ENCODE measurements around the gene ARHGAP22. TPM values are rescaled to one million over a fixed set of nuclear protein-coding genes. Genes with fewer than 3 reads are reported as not detected.

The ARHGAP22 gene
- total RNA-seq, 1 donor from 2014 or later: 1.1 TPM

DNA sequence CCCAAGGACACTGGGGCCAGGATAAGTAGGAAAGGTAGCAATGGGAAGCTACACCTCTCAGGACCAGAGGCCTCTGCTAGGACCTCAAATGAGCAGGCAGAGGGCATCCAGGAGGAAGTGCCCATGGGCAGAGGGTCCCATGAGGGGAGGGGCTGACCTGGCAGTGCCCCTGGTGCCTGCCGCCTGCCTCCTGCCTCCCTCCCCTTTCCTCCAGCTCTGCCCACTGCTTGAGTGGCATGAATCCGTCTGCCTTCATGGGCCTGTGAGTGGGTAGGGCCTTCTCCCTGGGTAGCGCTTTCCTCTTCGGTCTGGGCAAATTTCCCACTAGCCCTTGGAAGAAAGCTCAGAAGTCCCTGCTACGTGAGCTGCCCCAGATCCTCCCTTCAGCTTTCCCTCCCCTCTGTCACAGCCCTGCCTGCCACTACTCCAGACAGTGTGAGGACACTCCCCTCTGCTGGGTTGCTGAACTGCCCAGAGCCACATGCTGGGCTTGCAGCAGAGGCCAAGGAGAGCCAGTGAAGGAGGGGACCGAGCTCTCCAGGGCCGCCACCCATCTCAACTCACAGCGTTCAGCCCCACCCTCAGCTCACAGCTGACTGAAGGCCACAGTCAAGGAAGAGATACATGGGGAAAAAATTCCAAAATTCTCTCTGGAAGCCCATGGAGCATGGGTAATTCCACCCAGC is 141.4 kb downstream of the ARHGAP22 start:
- no peak for DNase-seq

DNA sequence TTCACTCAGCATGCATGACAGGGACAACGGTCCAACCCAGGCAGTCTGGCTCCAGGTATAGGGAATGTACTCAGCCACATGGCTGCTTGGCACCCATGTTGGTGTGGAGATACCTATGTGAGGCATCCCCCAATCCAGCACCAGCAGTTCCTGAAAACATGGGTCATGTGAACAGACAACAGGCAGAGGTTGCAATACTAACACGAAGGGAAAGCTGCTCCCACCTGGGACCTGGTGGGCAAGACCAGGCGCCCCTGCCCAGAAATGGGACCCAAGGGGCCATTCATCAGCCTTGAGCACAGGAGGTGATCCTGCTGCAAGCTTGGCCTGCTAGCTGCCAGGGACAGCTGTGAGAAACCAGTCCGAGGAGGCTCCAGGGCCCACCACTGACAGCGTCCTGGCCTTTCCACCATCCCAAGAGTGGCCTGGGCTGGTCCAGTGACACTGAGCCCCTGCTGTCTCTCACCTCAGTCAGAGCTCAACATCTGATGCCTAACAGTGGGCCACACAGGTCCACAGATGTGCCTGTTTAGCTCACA is 142.3 kb downstream of the ARHGAP22 start:
- no peak for DNase-seq

DNA sequence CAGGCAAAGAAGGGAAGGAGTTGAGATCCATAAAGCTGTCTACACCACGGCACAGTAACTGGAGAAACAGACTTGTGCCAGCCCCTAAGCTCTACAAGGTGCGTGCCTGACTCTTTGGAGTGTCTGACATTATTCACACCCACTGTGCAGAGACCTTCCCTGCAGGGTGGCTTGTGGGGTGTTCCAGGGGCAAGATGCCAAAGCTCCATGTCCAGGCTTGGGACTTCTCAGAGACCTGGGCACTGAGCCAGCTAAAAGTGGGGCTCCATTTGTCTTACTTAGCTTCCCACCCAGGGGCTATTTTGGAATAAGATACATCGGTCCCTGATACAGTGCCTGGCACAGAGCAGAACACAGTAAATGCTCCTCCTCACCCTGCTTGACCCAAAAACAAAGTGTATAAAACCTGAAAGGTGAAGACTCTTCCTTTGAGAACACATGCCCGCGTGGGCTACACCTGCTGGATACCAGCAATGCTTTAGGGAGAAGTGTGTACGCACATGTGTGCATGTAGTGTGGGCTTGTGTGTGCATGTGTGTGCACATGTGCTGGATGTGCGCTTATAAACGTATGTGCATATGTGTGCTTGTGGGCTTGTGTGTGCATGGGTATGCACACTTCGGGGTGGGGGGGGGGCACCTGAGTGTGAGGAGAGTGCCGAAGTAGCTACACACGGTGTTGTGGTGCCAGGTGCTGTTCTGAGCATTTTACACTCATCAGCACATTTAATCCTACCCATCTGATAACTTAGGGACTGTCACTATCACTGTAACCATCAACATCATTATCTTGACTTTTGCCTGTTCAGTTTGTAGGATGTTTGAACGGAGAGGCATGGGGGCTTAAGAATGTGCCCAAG is 143.0 kb downstream of the ARHGAP22 start:
- no peak for DNase-seq

DNA sequence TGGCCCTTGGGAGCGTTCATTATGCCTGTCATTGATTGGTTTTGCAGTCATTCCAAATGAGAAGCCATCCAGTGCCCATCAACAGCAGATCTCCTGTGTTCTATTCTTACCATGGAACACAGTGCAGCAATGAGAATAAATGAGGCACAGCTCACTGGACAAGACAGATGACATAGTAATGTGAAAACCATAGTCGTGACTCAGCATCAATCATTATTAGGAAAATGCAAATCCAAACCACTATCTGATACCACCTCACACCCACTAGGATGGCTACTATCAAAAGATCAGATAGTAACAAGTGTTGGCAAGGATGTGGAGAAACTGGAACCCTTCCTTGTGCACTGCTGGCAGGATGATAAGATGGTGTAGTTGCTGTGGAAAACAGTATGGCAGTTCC is 144.7 kb downstream of the ARHGAP22 start:
- no peak for DNase-seq

DNA sequence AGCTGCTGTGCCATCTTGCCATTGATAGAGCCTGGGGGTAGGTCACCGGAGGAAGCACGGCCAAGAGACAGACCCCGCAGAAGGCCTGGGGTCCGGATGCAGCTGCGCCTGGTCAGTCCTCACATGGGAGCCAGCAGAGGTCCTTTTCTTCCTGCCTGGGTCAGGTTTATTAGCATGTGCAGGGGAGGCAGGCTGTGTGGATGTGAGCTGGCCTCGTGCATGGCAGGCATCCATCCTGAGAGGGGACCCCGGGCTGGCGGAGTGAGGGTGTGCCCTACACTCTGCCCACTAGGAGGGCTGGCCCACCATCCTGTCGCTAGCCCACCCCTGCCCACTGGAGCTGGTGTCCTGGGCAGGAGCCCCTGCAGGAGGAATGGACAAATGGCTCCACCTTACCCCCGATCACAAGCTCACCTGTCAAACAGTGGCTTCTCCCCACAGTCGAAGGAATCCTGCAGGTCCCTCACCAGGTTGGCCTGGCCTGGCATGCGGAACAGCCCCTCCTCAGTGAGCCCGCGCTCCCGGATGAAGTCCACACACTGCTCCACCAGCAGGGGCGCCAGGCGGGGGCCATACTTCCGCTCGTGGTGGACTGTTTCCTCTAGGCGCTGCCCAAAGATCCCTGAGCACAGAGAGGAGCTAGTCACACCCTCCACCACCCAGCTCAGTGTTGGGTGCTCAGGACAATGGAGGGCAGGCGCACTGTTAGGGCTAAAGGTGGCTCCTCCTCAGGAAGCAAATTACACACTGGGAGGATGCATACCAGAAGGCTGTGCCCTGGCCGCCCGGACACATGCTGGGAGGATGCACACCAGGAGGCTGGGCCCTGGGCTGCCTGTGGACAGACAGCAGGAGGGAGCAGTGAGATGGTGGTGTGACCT is 145.4 kb downstream of the ARHGAP22 start:
- DNase-seq: no peak

DNA sequence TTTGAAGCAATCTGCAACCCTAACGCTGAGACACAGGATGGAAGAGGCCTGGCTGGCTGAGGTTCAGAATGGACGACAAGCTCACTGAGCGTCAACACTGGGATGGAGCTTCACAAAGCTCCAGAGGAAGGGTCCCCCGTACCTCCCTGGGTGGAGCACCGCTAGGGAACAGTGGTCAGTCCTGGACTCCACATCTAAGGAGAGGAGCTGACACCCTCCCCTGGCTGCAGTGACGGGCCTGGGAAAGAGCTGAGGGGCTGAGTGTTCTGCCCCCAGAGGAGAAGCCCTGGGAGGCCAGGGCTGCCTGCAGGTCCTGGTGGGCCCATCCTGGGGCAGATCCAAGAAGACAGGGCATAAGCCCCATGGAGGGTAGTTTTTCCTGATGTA is 146.2 kb downstream of the ARHGAP22 start:
- DNase-seq: no peak

DNA sequence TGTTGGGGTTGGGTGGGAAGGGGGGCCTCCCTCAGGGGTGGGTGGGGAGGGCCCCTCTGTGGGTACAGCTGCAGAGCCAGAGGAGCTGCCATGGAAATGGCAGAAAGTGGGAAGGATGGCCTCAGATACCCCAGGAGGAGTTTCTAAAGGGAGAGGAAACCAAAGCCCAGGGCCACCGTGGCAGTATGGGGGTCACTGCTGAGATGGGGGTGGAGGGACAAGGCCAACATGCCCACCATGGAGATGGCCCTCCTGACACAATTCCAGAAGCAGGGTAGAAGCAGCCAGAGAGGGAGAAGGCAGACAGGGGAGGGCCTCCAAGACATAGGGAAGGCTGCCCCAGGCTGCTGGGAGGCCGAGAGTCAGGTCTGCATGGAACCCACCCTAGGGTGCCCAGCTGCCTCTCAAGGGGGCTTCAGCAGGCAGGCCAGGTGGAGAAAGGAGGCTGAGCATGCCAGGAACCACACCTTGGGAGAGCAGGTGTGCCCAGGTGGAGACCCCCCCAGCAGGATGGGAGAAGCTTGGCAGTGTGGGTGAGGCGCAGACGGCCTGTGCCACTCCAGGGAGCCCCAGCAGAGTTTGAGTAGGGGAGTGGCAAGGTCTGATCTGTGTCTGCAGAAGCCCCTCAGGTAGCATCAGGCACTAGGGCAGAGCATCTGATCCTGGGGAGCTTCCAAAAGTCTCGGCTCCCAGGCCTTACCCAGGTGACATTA is 146.8 kb downstream of the ARHGAP22 start:
- no peak for DNase-seq

DNA sequence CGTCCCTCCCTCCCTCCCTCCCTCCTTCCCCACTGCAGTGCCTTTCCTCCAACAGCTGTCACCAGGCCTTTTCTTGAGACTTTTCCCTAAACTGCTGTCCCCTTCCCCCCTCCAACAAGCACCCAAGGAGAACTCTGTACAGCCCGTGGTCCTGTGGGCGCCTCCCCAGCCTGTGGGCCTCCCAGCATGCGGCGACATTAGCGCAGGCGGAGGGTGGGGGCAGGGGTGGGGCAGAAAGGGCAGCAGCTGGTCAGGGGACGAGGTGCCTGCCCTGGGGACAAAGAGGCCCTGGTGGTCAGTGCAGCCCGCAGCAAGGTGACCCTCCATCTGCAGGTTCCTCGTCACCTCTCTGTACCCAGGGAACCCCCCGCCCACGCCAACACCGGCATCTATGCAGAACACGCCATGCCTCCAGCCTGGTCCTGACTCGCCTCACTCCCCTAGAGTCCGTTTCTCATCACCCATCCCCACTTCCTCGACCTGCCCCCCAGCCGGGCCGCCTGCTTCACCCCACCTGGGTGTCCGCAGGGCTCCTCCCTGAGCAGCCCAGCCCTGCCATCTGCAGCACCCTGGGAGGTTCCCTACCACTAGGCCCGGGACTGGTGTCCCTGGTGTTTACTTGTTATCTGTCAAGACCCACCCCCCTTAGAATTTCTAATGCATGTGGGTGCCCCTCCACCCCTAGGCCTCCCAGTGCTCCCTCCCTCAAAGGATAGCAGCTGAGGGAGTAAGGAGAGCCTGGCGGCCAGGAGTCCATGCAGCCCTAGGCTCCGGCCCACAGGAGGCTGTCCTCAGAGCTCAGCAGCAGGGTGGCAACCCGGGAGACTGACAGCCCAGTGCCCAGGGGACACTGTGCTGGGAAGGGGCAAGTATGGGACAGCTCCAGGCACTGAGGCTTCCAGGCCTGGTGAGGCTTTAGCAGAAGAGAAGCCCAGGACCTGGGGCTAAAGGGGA is 147.8 kb downstream of the ARHGAP22 start:
- no peak for DNase-seq

DNA sequence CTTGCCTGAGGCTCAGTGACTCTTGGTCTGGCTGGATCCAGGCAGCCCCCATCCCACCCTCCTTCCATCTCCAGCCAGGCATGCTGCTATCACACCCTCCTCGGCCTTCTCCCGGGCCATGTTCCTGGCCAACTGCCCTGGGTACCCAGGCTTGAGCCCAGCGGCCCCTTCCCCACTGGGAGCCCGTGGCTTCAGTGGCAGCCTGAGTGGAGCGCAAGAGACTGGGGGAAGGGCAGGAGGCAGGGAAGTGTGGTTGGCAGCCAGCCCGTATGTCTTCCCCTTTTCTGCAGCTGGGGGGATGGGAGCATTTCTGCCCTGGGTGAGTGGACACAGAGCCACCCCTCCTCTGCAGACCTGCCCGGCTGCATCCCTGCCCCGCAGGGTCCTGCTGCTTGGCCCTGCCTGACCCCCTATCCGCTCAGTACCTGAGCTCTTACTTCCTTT is 148.5 kb downstream of the ARHGAP22 start:
- no peak for DNase-seq

DNA sequence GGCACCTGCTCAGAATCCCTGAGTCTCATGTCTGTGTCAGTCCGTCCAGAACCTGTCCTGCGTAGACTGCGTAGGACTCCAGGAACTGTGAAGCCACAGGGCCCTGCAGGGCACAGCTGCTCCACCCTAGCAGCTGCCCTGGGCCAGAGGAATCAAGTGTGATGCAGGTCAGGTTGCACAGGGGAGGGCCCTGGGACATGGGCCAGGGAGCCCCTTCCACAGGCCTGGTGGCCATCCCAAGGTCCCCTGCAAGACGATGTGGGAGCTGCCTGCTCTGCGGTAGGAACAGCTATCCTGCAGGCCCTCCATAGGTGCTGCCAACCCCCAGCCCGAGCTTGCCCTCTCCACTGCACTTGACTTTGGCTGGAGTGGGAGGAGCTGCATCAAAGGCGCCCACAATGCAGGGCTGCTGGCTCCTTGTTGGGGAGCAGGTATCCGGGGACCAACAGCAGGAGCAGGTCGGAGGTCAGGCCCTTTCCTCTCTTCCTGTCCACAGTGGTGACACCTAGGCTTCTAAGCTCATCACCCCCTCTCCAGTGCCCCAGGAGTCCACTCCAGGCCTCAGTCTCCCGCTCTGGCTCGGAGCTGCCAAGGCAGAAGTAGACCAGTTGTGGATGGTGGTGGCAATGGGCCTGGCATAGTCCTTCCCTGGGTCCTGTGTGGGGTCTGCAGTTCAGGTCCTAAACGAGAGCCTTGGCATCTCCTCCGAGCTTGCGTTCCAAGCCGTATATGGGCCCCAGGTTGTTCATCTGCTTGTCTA is 149.3 kb downstream of the ARHGAP22 start:
- no peak for DNase-seq

DNA sequence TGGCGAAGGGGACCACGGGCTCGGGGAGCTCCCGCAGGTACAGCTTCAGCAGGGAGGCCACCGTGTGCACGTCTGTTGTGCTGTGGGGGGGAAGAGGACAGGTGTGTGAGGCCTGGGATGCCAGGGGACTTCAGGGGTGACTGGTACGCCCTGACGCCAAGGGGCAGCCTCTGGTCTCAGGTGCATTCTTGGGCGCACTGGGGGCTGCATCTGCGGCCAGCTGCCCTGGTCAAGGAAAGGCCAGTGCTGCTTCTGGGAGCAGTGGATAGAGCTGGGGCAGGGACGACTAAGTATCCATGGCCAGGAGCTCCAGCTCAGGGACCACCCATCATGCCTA is 149.8 kb downstream of the ARHGAP22 start:
- no peak for DNase-seq

DNA sequence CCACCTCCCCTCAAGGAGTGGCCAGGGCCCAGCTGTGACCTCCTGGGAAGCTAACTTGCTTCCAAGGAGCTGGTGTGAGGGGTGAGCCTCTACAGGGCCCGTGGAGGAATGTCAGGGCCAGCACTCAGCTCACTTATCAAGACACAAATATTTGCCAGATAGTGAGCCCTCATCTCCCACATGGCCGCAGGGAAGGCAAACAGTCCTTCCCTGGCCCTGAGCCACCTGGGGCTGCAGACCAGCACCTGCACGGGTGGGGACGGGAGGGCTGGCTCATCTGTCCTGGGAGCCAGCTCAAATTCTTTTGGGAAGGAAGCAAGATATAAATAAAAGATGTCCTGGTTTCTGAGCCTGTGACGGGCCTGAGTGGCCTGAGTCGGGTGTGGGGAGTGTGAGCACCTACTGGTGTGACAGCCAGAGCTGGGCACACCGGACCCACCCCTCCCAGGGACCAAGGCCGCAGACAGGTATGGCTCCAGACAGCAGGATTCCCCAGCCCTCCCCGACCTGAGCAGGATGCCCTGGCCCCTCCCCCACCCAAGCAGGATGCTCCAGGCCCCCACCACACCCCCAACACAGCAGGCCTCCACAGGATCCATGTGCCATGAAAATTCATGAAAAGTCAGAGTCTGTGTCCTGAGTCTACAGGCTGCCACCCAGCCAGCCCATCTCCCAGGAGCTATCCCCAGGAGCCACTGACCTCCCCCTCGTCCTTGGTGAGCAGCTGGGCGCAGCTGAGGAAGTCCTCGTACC is 150.4 kb downstream of the ARHGAP22 start:
- DNase-seq: no peak

DNA sequence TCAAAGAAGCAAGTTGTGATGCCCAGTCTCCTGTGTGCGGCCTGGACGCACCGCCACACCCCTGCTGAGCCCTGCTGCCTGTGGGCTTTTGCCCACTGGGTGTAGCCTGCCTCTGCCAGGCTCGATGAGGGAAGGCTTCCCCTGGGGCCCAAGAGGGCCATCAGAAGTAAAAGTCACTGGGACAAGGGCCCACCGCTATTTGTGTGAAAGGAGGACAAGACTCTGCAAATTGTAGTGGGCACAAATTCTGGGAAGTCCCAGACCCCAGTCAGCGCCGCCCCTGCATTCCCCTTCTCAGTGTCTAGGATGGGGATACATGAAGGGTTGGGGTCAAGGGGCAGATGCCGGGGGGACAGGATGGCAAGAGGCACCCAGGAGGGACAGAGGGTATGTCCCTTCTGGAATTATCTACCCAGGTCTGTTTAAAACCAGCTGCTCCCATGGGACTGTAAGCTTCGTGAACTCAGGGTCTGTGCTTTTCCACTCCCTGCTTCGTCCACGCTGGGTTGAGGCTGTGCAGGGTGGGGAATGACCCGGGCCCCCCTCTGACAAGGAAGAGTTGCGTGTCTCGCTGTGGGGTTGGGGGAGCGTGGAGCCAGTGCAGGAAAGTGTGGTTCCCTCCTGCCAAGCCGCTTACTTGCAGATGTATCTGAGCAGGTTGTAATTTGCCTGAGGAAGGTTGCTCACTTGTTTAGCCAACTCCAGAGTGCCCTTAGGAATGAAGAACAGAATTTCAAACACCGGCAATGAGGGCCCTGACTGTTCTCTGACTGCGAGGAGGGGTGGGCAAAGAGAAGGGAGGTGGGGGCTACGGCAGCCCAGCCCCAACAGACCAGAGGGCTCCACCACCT is 151.2 kb downstream of the ARHGAP22 start:
- DNase-seq: no peak

DNA sequence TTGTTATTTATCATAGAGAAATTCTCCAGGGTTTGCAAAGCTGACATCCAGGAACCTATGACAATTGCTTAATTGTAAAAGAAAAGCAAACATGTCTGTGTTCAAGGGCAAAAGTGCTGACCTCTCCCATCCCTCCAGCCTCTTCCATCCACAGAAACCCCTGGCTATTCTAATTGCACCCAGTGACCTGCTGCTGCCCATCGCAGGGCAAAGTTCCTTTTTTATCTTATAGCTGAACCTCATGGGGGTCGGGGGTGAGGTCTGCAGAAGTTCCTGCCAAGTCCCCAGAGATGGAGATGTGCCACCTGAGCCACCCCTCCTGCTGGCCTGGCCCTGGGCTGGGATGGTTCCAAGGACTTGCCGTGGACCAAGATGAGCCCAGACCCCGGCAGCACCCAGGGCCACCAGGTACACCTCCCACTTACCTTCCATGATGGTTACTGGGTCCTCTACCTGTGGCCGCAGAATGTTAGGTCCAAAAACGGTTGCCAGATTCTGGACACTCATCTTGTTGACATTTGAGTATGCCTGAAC is 151.9 kb downstream of the ARHGAP22 start:
- DNase-seq: no peak

DNA sequence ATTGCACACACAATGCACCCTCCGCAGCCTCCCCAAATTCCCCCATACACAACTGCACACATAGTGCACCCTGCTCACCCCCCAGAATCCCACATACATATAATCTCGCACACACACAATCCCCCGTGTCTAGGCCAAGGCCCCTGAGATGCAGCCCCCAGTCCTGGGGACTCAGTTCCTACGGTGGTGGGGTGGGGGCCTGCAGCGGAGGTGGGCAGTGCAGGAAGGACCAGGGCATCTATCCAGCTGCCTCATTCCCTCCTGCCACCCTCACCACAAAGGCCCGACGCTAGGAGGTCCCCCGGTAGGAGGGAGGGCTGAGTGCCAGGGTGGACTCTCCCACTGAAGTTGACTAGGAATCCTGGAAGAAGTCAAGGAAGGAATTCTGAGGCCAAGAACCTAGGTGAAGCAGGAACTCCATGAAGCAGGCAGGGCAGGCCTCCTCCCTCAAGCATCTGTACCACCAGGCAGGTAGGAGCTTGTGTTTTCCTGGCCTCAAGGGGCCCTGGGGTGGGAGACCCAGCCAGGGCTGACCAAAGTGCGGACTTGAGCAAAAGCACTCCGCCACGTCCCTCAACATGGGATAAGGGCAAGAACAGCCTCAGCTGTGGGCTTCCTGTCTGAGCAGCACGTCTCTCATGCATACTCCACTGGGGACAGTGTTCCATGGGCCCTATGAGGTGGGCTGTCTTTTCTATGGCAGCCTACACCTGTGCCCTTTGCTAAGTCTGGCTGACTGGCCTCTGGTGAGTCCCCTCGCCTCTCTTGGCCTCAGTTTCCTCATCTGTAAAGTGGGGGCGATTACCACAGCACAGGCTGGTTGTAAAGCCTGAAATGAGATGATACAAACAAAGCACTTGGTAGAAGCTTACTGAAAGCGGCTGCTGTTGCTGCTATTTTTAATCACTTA is 152.6 kb downstream of the ARHGAP22 start:
- DNase-seq: no peak

DNA sequence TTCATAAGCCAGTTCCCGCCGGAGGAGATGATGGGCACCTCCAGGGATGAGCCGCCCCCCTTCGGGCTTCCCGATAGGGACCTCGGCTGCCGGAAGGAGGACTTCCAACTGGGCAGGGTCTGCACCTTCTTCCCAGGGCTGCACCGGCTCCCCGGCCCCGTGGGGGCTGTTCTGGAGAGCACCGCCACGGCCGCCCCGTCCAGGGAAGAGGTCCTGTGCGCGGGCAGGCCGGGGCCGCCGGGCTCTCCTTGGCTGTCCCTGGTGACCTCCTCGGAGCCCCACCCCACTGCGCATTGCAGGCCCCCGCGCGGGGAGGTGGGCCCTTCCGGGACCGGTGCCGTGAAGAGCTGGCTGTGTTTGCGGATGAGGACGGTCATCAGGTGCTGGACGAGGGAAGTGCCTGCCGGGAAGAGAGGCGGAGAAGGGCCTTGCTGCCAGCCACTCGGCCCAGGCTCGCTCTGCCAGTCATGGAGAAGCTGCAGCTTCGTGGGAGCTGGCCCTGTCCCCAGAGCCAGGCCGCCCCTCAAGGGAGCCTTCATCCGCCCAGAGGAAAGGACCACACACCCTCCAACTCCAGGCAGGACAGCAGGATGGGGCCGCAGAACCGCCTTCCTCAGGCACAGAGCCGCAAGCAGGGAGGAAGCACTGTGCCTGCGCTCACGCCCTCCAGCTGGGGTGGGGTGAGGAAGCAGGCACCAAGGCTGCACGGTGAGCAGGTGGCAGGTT is 154.0 kb downstream of the ARHGAP22 start:
- DNase-seq: no peak

Measured in skin of body (tissue), 2 donors.